HG03354 (cell line): ENCODE measurements around the gene PCNX2.
"Not testable (repeated sequence)": the region's sequence is repeated elsewhere in the genome, so short reads cannot be mapped to it uniquely, and the experiment has no call there.

ENCODE experiments used
- ATAC-seq: cut with Tn5 transposase; IDR thresholded peaks from one replicate; pipeline ENCODE4 v1.9.1; 2021; ENCODE audit warnings: mild to moderate bottlenecking; ENCODE audit not compliant: unreplicated experiment, poor library complexity, severe bottlenecking

Gene PCNX2

GRCh38 chr1:233005156-233005555 is 290.4 kb downstream of the PCNX2 start:
- ATAC-seq, result no peak

- no peak for ATAC-seq
Observed at GRCh38 chr1:233004451-233004850, 291.1 kb downstream of the PCNX2 start.

- ATAC-seq, result not testable (repeated sequence)
Observed at GRCh38 chr1:233003638-233004037, 291.9 kb downstream of the PCNX2 start.

GRCh38 chr1:232999956-233000625 is 295.4 kb downstream of the PCNX2 start:
- ATAC-seq, result no peak

- ATAC-seq, result no peak
Observed at GRCh38 chr1:232998646-232999045, 296.9 kb downstream of the PCNX2 start.

- no peak for ATAC-seq
Observed at GRCh38 chr1:232998138-232998537, 297.4 kb downstream of the PCNX2 start.

- ATAC-seq, result no peak
Observed at GRCh38 chr1:232996143-232996542, 299.4 kb downstream of the PCNX2 start.

- ATAC-seq, result no peak
Observed at GRCh38 chr1:232995189-232995588, 300.3 kb downstream of the PCNX2 start.

- ATAC-seq, result no peak
Observed at GRCh38 chr1:232993555-232993954, 302.0 kb downstream of the PCNX2 start.

- ATAC-seq, result no peak
Observed at GRCh38 chr1:232992227-232992626, 303.3 kb downstream of the PCNX2 start.

GRCh38 chr1:232991238-232991637 is 304.3 kb downstream of the PCNX2 start:
- ATAC-seq, result no peak

GRCh38 chr1:232990176-232991128 is 305.1 kb downstream of the PCNX2 start:
- no peak for ATAC-seq

- ATAC-seq, result no peak
Observed at GRCh38 chr1:232988572-232989040, 306.9 kb downstream of the PCNX2 start.

GRCh38 chr1:232987774-232988140 is 307.8 kb downstream of the PCNX2 start:
- no peak for ATAC-seq

GRCh38 chr1:232987046-232987773 is 308.3 kb downstream of the PCNX2 start:
- ATAC-seq, result no peak

- ATAC-seq, result no peak
Observed at GRCh38 chr1:232986527-232986922, 309.0 kb downstream of the PCNX2 start.

- ATAC-seq, result no peak
Observed at GRCh38 chr1:232985882-232986526, 309.5 kb downstream of the PCNX2 start.

- no peak for ATAC-seq
Observed at GRCh38 chr1:232984577-232985425, 310.7 kb downstream of the PCNX2 start.
